HepG2 (cell line): ENCODE data around the gene HEXIM1. TPM values are rescaled to one million over a fixed set of nuclear protein-coding genes. Genes with fewer than 3 reads are reported as not detected.

Experiments used
- BCL6 ChIP-seq: IDR thresholded peaks from 2 replicates; pipeline ENCODE4 v1.6.1; 2016; ENCODE audit warnings: missing genetic modification reagents, missing compliant biosample characterization
- DNMT3B ChIP-seq: conservative IDR thresholded peaks from 2 replicates; pipeline ENCODE4 v1.6.1; 2016; ENCODE audit warnings: missing biosample characterization, control low read depth
- HIVEP1 ChIP-seq: sonication (generic); formaldehyde crosslinking; IDR thresholded peaks from 2 replicates; pipeline ENCODE4 v1.4.0; 2020; ENCODE audit warnings: mild to moderate bottlenecking, missing genetic modification reagents
- KDM4B ChIP-seq: sonication (generic); formaldehyde crosslinking; IDR thresholded peaks from 2 replicates; pipeline ENCODE4 v1.4.0; 2020; ENCODE audit warnings: missing genetic modification reagents
- KMT2A ChIP-seq: sonication (generic); formaldehyde crosslinking; IDR thresholded peaks from 2 replicates; pipeline ENCODE4 v1.4.0; 2020; ENCODE audit warnings: missing genetic modification reagents
- MEIS2 ChIP-seq: sonication (generic); formaldehyde crosslinking; IDR thresholded peaks from 2 replicates; pipeline ENCODE4 v1.9.0; 2021; ENCODE audit warnings: mild to moderate bottlenecking, missing genetic modification reagents
- NR2F6 ChIP-seq, 2 experiments: IDR thresholded peaks; 2 replicates each; pipeline ENCODE4 v1.6.1; 2016; ENCODE audit warnings: antibody characterized with exemption in 1 of 2, mild to moderate bottlenecking in 1 of 2
- PRMT3 ChIP-seq: sonication (generic); formaldehyde crosslinking; IDR thresholded peaks from 2 replicates; pipeline ENCODE4 v1.8.1; 2022; ENCODE audit warnings: low read depth, mild to moderate bottlenecking, moderate library complexity, missing genetic modification reagents, borderline replicate concordance
- RAD21 ChIP-seq: fragments of 450-650 bp; formaldehyde crosslinking; IDR thresholded peaks from 2 replicates; pipeline ENCODE4 v1.5.0; 2020; ENCODE audit warnings: mild to moderate bottlenecking
- ZBTB7B ChIP-seq: sonication (generic); formaldehyde crosslinking; IDR thresholded peaks from 2 replicates; pipeline ENCODE4 v1.4.0; 2020; ENCODE audit warnings: missing genetic modification reagents
- ZFP36 ChIP-seq: fragments of 150-350 bp; IDR thresholded peaks from 2 replicates; pipeline ENCODE4 v1.6.1; 2018; ENCODE audit warnings: borderline replicate concordance, low read length, low read depth; ENCODE audit not compliant: partially characterized antibody
- ZNF121 ChIP-seq: sonication (generic); formaldehyde crosslinking; IDR thresholded peaks from 2 replicates; pipeline ENCODE4 v1.5.0; 2020; ENCODE audit warnings: mild to moderate bottlenecking, missing genetic modification reagents
- ZNF224 ChIP-seq: sonication (generic); formaldehyde crosslinking; IDR thresholded peaks from 2 replicates; pipeline ENCODE4 v1.5.0; 2020; ENCODE audit warnings: mild to moderate bottlenecking, missing genetic modification reagents
- ZNF652 ChIP-seq: IDR thresholded peaks from 2 replicates; pipeline ENCODE4 v1.6.1; 2016; ENCODE audit warnings: low read depth, borderline replicate concordance
- ZNF883 ChIP-seq: sonication (generic); formaldehyde crosslinking; IDR thresholded peaks from 2 replicates; pipeline ENCODE4 v1.5.1; 2020; ENCODE audit warnings: mild to moderate bottlenecking, missing genetic modification reagents; ENCODE audit errors: not compliant biosample characterization
- polyA plus RNA-seq, 8 experiments: library from polyadenylated mRNA; depleted of rRNA in 3 of 8; stranded (reverse) in 7 of 8; unstranded in 1 of 8; fragments of >200 nt; fragmentation: Illumina TruSeq in 4 of 8; extraction: Trizol in 4 of 8; gene quantifications; 2 replicates each; pipeline versions ENCODE4 v1.2.1 to v1.2.3, GENCODE V29; 2011 to 2016; ENCODE audit warnings: low read depth in 4 of 8, missing spikeins in 1 of 8, mixed read lengths in 1 of 8; ENCODE audit not compliant: insufficient read depth in 1 of 8
- total RNA-seq, 5 experiments: library from RNA; depleted of rRNA; stranded (reverse); fragments of >200 nt; fragmentation: Illumina TruSeq; extraction: Trizol; gene quantifications; 2 replicates each; pipeline ENCODE4 v1.2.3, GENCODE V29; 2016; ENCODE audit warnings: low read depth in 1 of 5
- TF ChIP-seq, protein P1 (sequence below): sonication (generic); formaldehyde crosslinking; IDR thresholded peaks from 2 replicates; pipeline ENCODE4 v1.9.0; 2021; ENCODE audit warnings: missing genetic modification reagents, borderline replicate concordance
- TF ChIP-seq, protein P2 (sequence below): sonication (generic); formaldehyde crosslinking; IDR thresholded peaks from 2 replicates; pipeline ENCODE4 v1.5.0; 2020; ENCODE audit warnings: mild to moderate bottlenecking, missing genetic modification reagents, borderline replicate concordance
- TF ChIP-seq, protein P3 (sequence below): sonication (generic); formaldehyde crosslinking; IDR thresholded peaks from 2 replicates; pipeline ENCODE4 v1.4.0; 2020; ENCODE audit warnings: missing genetic modification reagents

Gene HEXIM1
- total and polyA plus RNA-seq, 2 of the 13 experiments (the other 11 are each of a cell fraction or from before 2014, with no cell fraction given), result 10.5 to 16.6 TPM

DNA sequence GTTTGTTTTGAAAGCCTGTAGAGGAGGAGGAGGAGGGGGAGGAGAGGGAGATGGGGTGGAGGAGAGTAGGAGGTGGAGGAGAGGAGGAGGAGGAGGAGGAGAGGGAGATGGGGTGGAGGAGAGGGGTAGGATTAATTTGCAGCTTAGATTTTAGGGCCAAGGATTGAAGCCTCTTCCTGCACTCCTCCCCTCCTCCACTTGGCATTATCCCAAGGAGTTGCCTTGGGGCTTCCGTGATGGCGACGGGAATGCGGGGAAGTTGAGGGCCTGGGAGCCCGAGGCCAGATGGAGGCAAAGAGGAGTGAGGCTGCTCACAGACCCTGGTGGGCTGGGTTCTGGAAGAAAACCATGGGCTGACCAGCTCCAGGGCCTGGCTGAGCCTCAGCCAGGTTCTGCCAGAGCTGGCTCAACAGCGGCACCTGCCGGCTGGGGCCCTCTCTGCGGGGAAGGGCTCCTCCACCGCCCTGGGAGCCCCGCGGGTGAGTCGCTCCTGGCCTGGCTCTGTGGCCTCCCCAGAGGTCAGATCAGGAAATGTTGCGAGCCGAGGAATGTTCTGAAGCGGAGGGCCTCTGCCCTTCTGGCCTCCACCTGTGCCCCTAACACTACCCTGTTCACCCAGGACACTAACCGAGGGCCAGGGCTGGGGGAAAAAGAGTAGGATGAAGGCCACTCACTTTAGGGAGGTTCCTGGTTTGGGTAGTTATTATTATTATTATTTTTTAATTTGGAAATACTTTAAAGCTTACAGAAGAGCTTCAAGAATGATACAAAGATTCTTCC lies 49.5 kb downstream of the HEXIM1 start (continued):
- peak; percentile 100 for TF ChIP-seq RAD21
- 0 out of 2 replicates have a peak, but pooled peaks have one; percentile 63 for TF ChIP-seq DNMT3B (CRISPR knock-in tag)
- TF ChIP-seq BCL6 (CRISPR knock-in tag), result peak; percentile 75
- TF ChIP-seq PRMT3 (CRISPR knock-in tag), result no peak
- peak; percentile 87; the same call in 1 of the 2 replicates for TF ChIP-seq MEIS2 (CRISPR knock-in tag)
- TF ChIP-seq ZFP36, result peak; percentile 46
- peak; percentile 88 for TF ChIP-seq ZNF652 (CRISPR knock-in tag)
- TF ChIP-seq ZNF121, result no peak
- TF ChIP-seq, protein P1, sequence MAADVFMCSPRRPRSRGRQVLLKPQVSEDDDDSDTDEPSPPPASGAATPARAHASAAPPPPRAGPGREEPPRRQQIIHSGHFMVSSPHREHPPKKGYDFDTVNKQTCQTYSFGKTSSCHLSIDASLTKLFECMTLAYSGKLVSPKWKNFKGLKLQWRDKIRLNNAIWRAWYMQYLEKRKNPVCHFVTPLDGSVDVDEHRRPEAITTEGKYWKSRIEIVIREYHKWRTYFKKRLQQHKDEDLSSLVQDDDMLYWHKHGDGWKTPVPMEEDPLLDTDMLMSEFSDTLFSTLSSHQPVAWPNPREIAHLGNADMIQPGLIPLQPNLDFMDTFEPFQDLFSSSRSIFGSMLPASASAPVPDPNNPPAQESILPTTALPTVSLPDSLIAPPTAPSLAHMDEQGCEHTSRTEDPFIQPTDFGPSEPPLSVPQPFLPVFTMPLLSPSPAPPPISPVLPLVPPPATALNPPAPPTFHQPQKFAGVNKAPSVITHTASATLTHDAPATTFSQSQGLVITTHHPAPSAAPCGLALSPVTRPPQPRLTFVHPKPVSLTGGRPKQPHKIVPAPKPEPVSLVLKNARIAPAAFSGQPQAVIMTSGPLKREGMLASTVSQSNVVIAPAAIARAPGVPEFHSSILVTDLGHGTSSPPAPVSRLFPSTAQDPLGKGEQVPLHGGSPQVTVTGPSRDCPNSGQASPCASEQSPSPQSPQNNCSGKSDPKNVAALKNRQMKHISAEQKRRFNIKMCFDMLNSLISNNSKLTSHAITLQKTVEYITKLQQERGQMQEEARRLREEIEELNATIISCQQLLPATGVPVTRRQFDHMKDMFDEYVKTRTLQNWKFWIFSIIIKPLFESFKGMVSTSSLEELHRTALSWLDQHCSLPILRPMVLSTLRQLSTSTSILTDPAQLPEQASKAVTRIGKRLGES (CRISPR knock-in tag), result 0 out of 2 replicates have a peak, but pooled peaks have one; percentile 20
- no peak for TF ChIP-seq ZNF883
- TF ChIP-seq NR2F6 (IDR thresholded peaks at IDR 0.05), result peak; percentile 71
- peak; percentile 92 for TF ChIP-seq NR2F6 (CRISPR knock-in tag; IDR thresholded peaks at IDR 0.05)
- 0 out of 2 replicates have a peak, but pooled peaks have one; percentile 30 for TF ChIP-seq HIVEP1 (CRISPR knock-in tag)
- TF ChIP-seq, protein P2, sequence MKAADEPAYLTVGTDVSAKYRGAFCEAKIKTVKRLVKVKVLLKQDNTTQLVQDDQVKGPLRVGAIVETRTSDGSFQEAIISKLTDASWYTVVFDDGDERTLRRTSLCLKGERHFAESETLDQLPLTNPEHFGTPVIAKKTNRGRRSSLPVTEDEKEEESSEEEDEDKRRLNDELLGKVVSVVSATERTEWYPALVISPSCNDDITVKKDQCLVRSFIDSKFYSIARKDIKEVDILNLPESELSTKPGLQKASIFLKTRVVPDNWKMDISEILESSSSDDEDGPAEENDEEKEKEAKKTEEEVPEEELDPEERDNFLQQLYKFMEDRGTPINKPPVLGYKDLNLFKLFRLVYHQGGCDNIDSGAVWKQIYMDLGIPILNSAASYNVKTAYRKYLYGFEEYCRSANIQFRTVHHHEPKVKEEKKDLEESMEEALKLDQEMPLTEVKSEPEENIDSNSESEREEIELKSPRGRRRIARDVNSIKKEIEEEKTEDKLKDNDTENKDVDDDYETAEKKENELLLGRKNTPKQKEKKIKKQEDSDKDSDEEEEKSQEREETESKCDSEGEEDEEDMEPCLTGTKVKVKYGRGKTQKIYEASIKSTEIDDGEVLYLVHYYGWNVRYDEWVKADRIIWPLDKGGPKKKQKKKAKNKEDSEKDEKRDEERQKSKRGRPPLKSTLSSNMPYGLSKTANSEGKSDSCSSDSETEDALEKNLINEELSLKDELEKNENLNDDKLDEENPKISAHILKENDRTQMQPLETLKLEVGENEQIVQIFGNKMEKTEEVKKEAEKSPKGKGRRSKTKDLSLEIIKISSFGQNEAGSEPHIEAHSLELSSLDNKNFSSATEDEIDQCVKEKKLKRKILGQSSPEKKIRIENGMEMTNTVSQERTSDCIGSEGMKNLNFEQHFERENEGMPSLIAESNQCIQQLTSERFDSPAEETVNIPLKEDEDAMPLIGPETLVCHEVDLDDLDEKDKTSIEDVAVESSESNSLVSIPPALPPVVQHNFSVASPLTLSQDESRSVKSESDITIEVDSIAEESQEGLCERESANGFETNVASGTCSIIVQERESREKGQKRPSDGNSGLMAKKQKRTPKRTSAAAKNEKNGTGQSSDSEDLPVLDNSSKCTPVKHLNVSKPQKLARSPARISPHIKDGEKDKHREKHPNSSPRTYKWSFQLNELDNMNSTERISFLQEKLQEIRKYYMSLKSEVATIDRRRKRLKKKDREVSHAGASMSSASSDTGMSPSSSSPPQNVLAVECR, result peak; percentile 74; the same call in 1 of the 2 replicates
- peak; percentile 89 for TF ChIP-seq KDM4B (CRISPR knock-in tag)
- TF ChIP-seq ZBTB7B (CRISPR knock-in tag), result peak; percentile 92
- TF ChIP-seq, protein P3, sequence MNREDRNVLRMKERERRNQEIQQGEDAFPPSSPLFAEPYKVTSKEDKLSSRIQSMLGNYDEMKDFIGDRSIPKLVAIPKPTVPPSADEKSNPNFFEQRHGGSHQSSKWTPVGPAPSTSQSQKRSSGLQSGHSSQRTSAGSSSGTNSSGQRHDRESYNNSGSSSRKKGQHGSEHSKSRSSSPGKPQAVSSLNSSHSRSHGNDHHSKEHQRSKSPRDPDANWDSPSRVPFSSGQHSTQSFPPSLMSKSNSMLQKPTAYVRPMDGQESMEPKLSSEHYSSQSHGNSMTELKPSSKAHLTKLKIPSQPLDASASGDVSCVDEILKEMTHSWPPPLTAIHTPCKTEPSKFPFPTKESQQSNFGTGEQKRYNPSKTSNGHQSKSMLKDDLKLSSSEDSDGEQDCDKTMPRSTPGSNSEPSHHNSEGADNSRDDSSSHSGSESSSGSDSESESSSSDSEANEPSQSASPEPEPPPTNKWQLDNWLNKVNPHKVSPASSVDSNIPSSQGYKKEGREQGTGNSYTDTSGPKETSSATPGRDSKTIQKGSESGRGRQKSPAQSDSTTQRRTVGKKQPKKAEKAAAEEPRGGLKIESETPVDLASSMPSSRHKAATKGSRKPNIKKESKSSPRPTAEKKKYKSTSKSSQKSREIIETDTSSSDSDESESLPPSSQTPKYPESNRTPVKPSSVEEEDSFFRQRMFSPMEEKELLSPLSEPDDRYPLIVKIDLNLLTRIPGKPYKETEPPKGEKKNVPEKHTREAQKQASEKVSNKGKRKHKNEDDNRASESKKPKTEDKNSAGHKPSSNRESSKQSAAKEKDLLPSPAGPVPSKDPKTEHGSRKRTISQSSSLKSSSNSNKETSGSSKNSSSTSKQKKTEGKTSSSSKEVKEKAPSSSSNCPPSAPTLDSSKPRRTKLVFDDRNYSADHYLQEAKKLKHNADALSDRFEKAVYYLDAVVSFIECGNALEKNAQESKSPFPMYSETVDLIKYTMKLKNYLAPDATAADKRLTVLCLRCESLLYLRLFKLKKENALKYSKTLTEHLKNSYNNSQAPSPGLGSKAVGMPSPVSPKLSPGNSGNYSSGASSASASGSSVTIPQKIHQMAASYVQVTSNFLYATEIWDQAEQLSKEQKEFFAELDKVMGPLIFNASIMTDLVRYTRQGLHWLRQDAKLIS, result peak; percentile 65; the same call in 1 of the 2 replicates
- TF ChIP-seq KMT2A, result peak; percentile 70; the same call in 1 of the 2 replicates
- TF ChIP-seq ZNF224, result peak; percentile 56; the same call in 1 of the 2 replicates
